ENCODE data around the gene KLHL3. TPM values are rescaled to one million over a fixed set of nuclear protein-coding genes. Genes with fewer than 3 reads are reported as not detected.

Gene KLHL3
- total RNA-seq, 6 donors from 2014 or later: 2.7 to 17.8 (median 5.2) TPM

- Histone ChIP-seq H3K27ac (no peak overlapping the region), H3K4me3 (no peak overlapping the region), H3K9me3 (no peaks in the 10 kb centered on the region), H3K27me3 (no peaks in the 10 kb centered on the region), H3K4me1 (peaks cover 0 to 14% (median 10%) of the 10 kb centered on the region in 4 donors), H3K36me3 (no peaks in the 10 kb centered on the region)
- WGBS, 2 donors: 94 to 95% methylated on average over 1 of the region's 1 CpG
- TF ChIP-seq POLR2A (IDR thresholded peaks at IDR 0.05): no peak
- no peak for DNase-seq
- no peak for ATAC-seq (ENCODE audit: low FRiP score in 2 of 2)
Observed at GRCh38 chr5:137693307-137693950, 42.5 kb downstream of the KLHL3 start.

- peaks cover 0 to 6% (median 3%) of the 10 kb centered on the region in 4 donors for H3K4me1 ChIP-seq
- ATAC-seq (ENCODE audit: low FRiP score in 2 of 2) (no peak), DNase-seq (no peak)
- H3K36me3 ChIP-seq: no peaks in the 10 kb centered on the region
- 98 to 100% methylated on average over 2 of the region's 2 CpGs for WGBS, 2 donors
- H3K4me3 ChIP-seq: no peak overlapping the region
- no peak overlapping the region for H3K27ac ChIP-seq
- TF ChIP-seq POLR2A (IDR thresholded peaks at IDR 0.05): no peak
- no peak for TF ChIP-seq POLR2AphosphoS5 (IDR thresholded peaks at IDR 0.05)
- TF ChIP-seq EP300 (IDR thresholded peaks at IDR 0.05): no peak
- no peak for TF ChIP-seq CTCF (IDR thresholded peaks at IDR 0.05)
- H3K9me3 ChIP-seq: no peaks in the 10 kb centered on the region
- H3K27me3 ChIP-seq: no peaks in the 10 kb centered on the region
Observed at GRCh38 chr5:137689306-137689705, 46.6 kb downstream of the KLHL3 start.

GRCh38 chr5:137688210-137688840, 47.6 kb downstream of the KLHL3 start:
- ATAC-seq (ENCODE audit: low FRiP score in 2 of 2) (peak in 1 of 2 donors; percentile 69), DNase-seq (no peak)
- H3K4me1 ChIP-seq: peaks cover 0 to 8% (median 0%) of the 10 kb centered on the region in 4 donors
- H3K27ac ChIP-seq: no peak overlapping the region
- H3K9me3 ChIP-seq: no peaks in the 10 kb centered on the region
- no peaks in the 10 kb centered on the region for H3K27me3 ChIP-seq
- 51 to 66% methylated on average over 5 of the region's 5 CpGs for WGBS, 2 donors
- H3K4me3 ChIP-seq: no peak overlapping the region
- no peaks in the 10 kb centered on the region for H3K36me3 ChIP-seq
- TF ChIP-seq CTCF (IDR thresholded peaks at IDR 0.05) (no peak), POLR2A (IDR thresholded peaks at IDR 0.05) (no peak), EP300 (IDR thresholded peaks at IDR 0.05) (no peak), POLR2AphosphoS5 (IDR thresholded peaks at IDR 0.05) (no peak)

- Histone ChIP-seq H3K36me3 (no peaks in the 10 kb centered on the region), H3K27me3 (no peaks in the 10 kb centered on the region), H3K9me3 (no peaks in the 10 kb centered on the region), H3K4me3 (no peak overlapping the region), H3K27ac (peak overlapping the region in 1 of 4 donors; percentile 35), H3K4me1 (peaks cover 0 to 8% (median 0%) of the 10 kb centered on the region in 4 donors)
- 46% methylated on average over 3 of the region's 3 CpGs for WGBS, 2 donors
- ATAC-seq (ENCODE audit: low FRiP score in 2 of 2) (no peak), DNase-seq (no peak)
- TF ChIP-seq EP300 (IDR thresholded peaks at IDR 0.05): no peak
- no peak for TF ChIP-seq POLR2A (IDR thresholded peaks at IDR 0.05)
- no peak for TF ChIP-seq CTCF (IDR thresholded peaks at IDR 0.05)
Observed at GRCh38 chr5:137684761-137685160, 51.1 kb downstream of the KLHL3 start.

GRCh38 chr5:137681191-137681590, 54.7 kb downstream of the KLHL3 start:
- Histone ChIP-seq H3K9me3 (no peaks in the 10 kb centered on the region), H3K27ac (no peak overlapping the region), H3K4me1 (peaks cover 0 to 8% (median 2%) of the 10 kb centered on the region in 4 donors), H3K36me3 (no peaks in the 10 kb centered on the region), H3K4me3 (no peak overlapping the region), H3K27me3 (no peaks in the 10 kb centered on the region)
- DNase-seq (no peak), ATAC-seq (ENCODE audit: low FRiP score in 2 of 2) (no peak)
- TF ChIP-seq CTCF (IDR thresholded peaks at IDR 0.05) (no peak), POLR2AphosphoS5 (IDR thresholded peaks at IDR 0.05) (no peak), EP300 (IDR thresholded peaks at IDR 0.05) (no peak), POLR2A (IDR thresholded peaks at IDR 0.05) (no peak)
- WGBS, 2 donors: 93 to 100% methylated on average over 1 of the region's 1 CpG

Measured in upper lobe of left lung (tissue), 6 donors.